Keratinocyte (primary cell): ENCODE results near the gene SRD5A1.

ENCODE experiments used
- CTCF ChIP-seq, 3 experiments: IDR thresholded peaks in 1 of 3; conservative IDR thresholded peaks in 1 of 3; optimal IDR thresholded peaks in 1 of 3; 2 replicates in 2 of 3; 3 replicates in 1 of 3; pipeline versions ENCODE3 to v1.5.1; 2011; ENCODE audit warnings: low read length in 3 of 3, mild to moderate bottlenecking in 3 of 3, moderate library complexity in 2 of 3, control low read depth in 1 of 3, inconsistent platforms in 1 of 3; ENCODE audit not compliant: insufficient read depth in 2 of 3; ENCODE audit errors: extremely low read depth in 1 of 3
- EZH2 ChIP-seq: IDR thresholded peaks from one replicate; pipeline ENCODE4 v1.6.1; 2012; ENCODE audit warnings: inconsistent platforms, mild to moderate bottlenecking, low read length, moderate library complexity

- no peak for TF ChIP-seq CTCF (optimal IDR thresholded peaks at IDR 0.05 in 1 of 3, IDR thresholded peaks at IDR 0.05 in 1 of 3, conservative IDR thresholded peaks at IDR 0.05 in 1 of 3; ENCODE audit: extremely low read depth in 1 of 3, insufficient read depth in 2 of 3, low read length in 3 of 3)
- TF ChIP-seq EZH2 = no peak
Observed at GRCh38 chr5:6681682-6682081, 48.4 kb downstream of the SRD5A1 start.
